Testis (tissue), 3 donors: ENCODE data around the gene ZNF878. TPM values are rescaled to one million over a fixed set of nuclear protein-coding genes. Genes with fewer than 3 reads are reported as not detected.

ENCODE experiments used
- DNase-seq: peaks from one replicate; pipeline ENCODE4 v3.0.0-alpha.2; 2019
- H3K27ac ChIP-seq, 2 donors: fragments of 200-600 bp; sonication (generic); one replicate each; pipeline ENCODE4 v1.5.1; 2019
- H3K27me3 ChIP-seq: fragments of 200-600 bp; sonication (generic); one replicate; pipeline ENCODE4 v1.5.1; 2019
- H3K36me3 ChIP-seq: fragments of 200-600 bp; sonication (generic); one replicate; pipeline ENCODE4 v1.5.1; 2017; ENCODE audit warnings: low read depth; ENCODE audit errors: missing control alignments
- H3K4me1 ChIP-seq: fragments of 200-600 bp; sonication (generic); one replicate; pipeline ENCODE4 v1.5.1; 2019
- H3K4me3 ChIP-seq, 2 donors: fragments of 200-600 bp; sonication (generic); one replicate each; pipeline ENCODE4 v1.5.1; 2017 to 2019
- H3K9me3 ChIP-seq: fragments of 200-600 bp; sonication (generic); one replicate; pipeline ENCODE4 v1.5.1; 2017
- CTCF ChIP-seq, 3 experiments: fragments of 450-650 bp in 2 of 3; fragments of 200-600 bp in 1 of 3; sonication (generic) in 1 of 3; IDR thresholded peaks; one replicate each; pipeline ENCODE4 v1.5.1; 2016 to 2019; ENCODE audit warnings: antibody characterized with exemption in 3 of 3, mild to moderate bottlenecking in 2 of 3, moderate library complexity in 1 of 3
- POLR2A ChIP-seq: fragments of 450-650 bp; IDR thresholded peaks from one replicate; pipeline ENCODE4 v1.6.1; 2017; ENCODE audit warnings: antibody characterized with exemption, mild to moderate bottlenecking, moderate library complexity
- WGBS, 2 donors: methylation state at CpG; one replicate each; pipeline ENCODE4 v1.1.5; 2018; 5-methylcytosine and 5-hydroxymethylcytosine counted together
- intact Hi-C: fragments of 100-400 bp; cut with DNase I; formaldehyde crosslinking; loops from one replicate; pipeline ENCODE4 v1.15.1; 2023; ENCODE audit warnings: low total_unique reads
- polyA plus RNA-seq: library from polyadenylated mRNA; stranded (reverse); fragments of 350-450 nt; fragmentation: Illumina TruSeq; extraction: RNeasy Lipid Tissue Mini Kit (QIAGEN cat#74804); gene quantifications from one replicate; pipeline ENCODE4 v1.2.3, GENCODE V29; 2014; ENCODE audit warnings: low read depth, low replicate concordance; ENCODE audit not compliant: insufficient read depth
- small RNA-seq, 2 donors: library from RNA; depleted of rRNA; stranded (forward); fragments of <200 nt; gene quantifications; one replicate each; pipeline ENCODE3, GENCODE V24; 2016
- total RNA-seq, 2 donors: library from RNA; depleted of rRNA; stranded (reverse); fragments of >200 nt; gene quantifications; one replicate each; pipeline ENCODE4 v1.2.3, GENCODE V29; 2016

The ZNF878 gene
- total and polyA plus RNA-seq, 3 donors from 2014 or later, result 0.31 to 1.1 (median 0.54) TPM

DNA sequence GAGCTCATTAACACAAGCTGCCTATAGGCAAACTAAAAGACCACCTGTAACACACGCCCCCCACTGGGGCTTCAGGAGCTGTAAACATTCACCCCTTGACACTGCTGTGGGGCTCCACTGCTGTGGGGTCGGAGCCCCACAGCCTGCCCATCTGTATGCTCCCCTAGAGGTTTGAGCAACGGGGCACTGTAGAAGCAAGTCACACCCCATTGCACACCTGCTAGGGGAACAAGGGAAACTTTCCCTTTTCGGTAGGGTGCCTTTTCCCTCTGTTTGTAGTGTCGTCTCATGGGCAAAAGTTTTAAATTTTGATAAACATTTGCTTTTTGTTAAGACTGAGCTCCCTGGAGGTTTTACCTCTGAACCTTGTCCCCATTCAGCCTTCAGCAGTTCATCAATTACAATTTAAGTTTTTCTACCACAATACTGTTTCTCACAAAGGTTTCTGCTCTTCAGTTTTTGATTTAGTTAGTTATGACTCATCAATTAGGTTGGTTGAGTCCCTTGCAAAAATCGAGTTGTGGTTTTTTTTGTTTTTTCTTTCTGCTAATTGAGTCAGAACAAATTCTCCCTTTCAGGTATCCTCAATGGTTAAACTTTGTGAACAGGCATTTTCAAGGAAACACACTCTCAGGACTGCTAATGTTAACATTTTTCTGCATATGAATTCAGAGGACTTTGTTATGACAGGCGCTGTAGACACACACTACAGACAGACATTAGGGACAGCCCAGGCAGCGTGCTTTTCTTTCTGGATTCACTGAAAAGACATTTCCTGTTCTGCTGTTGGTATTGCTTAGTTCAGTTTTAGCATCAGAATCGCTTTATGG lies 52.4 kb downstream of the ZNF878 start:
- no peaks in the 10 kb centered on the region for H3K27me3 ChIP-seq
- intact Hi-C loops, result no loop called here
- H3K27ac ChIP-seq, result no peak overlapping the region
- no peaks in the 10 kb centered on the region for H3K4me1 ChIP-seq
- TF ChIP-seq POLR2A, result no peak
- no peak for TF ChIP-seq CTCF (IDR thresholded peaks at IDR 0.05)
- H3K4me3 ChIP-seq, result no peak overlapping the region
- no peaks in the 10 kb centered on the region for H3K9me3 ChIP-seq
- H3K36me3 ChIP-seq, result no peaks in the 10 kb centered on the region
- 84 to 91% methylated on average over 9 of the region's 9 CpGs for WGBS, 2 donors
- no peak for DNase-seq

DNA sequence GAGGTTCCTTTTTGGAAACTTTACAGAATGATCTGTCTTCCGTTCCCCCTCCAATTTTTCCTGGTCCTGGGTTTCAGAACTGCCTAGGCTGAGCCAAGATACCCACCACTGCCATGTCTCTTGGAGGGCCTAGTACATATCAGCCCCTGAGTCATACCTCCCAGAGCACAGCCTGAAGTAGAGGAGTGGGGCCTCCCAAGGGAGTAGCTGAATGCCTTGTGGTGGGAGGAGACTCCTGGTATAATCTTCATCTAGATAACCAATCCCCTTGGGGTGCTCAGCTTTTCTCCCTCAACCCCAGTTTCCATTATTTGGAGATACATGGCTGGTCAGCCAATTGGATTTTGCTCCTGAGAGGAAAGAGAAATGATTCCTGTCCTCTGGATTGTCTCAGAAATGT lies 57.6 kb downstream of the ZNF878 start:
- no peak for DNase-seq
- Histone ChIP-seq H3K4me1 (no peaks in the 10 kb centered on the region), H3K4me3 (no peak overlapping the region), H3K27me3 (no peaks in the 10 kb centered on the region), H3K27ac (no peak overlapping the region), H3K36me3 (no peaks in the 10 kb centered on the region), H3K9me3 (no peaks in the 10 kb centered on the region)
- WGBS, 2 donors, result 87 to 88% methylated on average over 1 of the region's 1 CpG
- intact Hi-C loops, result no loop called here
- no peak for TF ChIP-seq CTCF (IDR thresholded peaks at IDR 0.05)

Small RNA genes lying within 50 kb of the gene (small RNA-seq; reads per million reads assigned to genes)
- gene RF00019 (0 reads per million in 2 donors), gene RNA5SP464 (0 reads per million in 2 donors), gene RNA5SP465 (0 reads per million in 2 donors), gene RNA5SP466 (0 reads per million in 2 donors)

Other genes starting within 250 kb of the ZNF878 start
- 10 to 100 TPM; 14.1 to 16.7 TPM for gene ZNF440, start 238.7 kb downstream of the ZNF878 start, total RNA-seq
- gene ZNF440, start 238.7 kb downstream of the ZNF878 start, polyA plus RNA-seq, result 11.3 TPM
- 10 to 100 TPM; 17.1 to 20.1 TPM for gene ZNF439, start 204.2 kb downstream of the ZNF878 start, total RNA-seq
- 5.9 TPM for gene ZNF439, start 204.2 kb downstream of the ZNF878 start, polyA plus RNA-seq
- gene ZNF69, start 165.2 kb downstream of the ZNF878 start, total RNA-seq, result 10 to 100 TPM; 31.7 to 39.8 TPM
- 2.5 TPM for gene ZNF69, start 165.2 kb downstream of the ZNF878 start, polyA plus RNA-seq
- 10 to 100 TPM; 22.0 to 26.1 TPM for gene ZNF700, start 127.9 kb downstream of the ZNF878 start, total RNA-seq
- gene ZNF700, start 127.9 kb downstream of the ZNF878 start, polyA plus RNA-seq, result 9.0 TPM
- 1 to 10 TPM; 5.0 to 7.9 TPM for gene ZNF763, start 87.9 kb downstream of the ZNF878 start, total RNA-seq
- 7.6 TPM for gene ZNF763, start 87.9 kb downstream of the ZNF878 start, polyA plus RNA-seq
- gene ZNF433, start 17.3 kb downstream of the ZNF878 start, total RNA-seq, result 10 to 100 TPM; 26.1 to 43.4 TPM
- 46.6 TPM for gene ZNF433, start 17.3 kb downstream of the ZNF878 start, polyA plus RNA-seq
- 10 to 100 TPM; 15.7 to 18.0 TPM for gene ZNF844, start 11.8 kb upstream of the ZNF878 start, total RNA-seq
- 10.3 TPM for gene ZNF844, start 11.8 kb upstream of the ZNF878 start, polyA plus RNA-seq
- 1 to 10 TPM; 7.5 to 8.9 TPM for gene ZNF20, start 87.4 kb upstream of the ZNF878 start, total RNA-seq
- gene ZNF20, start 87.4 kb upstream of the ZNF878 start, polyA plus RNA-seq, result 10.9 TPM
- 1 to 10 TPM; 6.5 to 8.2 TPM for gene ZNF625, start 103.8 kb upstream of the ZNF878 start, total RNA-seq
- gene ZNF625, start 103.8 kb upstream of the ZNF878 start, polyA plus RNA-seq, result 1.4 TPM
- gene ZNF136, start 110.1 kb upstream of the ZNF878 start, total RNA-seq, result 10 to 100 TPM; 14.6 to 18.7 TPM
- gene ZNF136, start 110.1 kb upstream of the ZNF878 start, polyA plus RNA-seq, result 7.9 TPM
- gene ZNF44, start 241.9 kb upstream of the ZNF878 start, total RNA-seq, result 10 to 100 TPM; 22.4 to 30.2 TPM
- gene ZNF44, start 241.9 kb upstream of the ZNF878 start, polyA plus RNA-seq, result 18.9 TPM